OCI-LY1 (cell line): ENCODE results near the gene TEPSIN.

Experiments used
- H2AFZ ChIP-seq: fragments of 200-600 bp; sonication (generic), shearing (Covaris generic); 2 replicates; pipeline ENCODE4 v1.6.0; 2014; ENCODE audit warnings: antibody characterized with exemption, mild to moderate bottlenecking, low read length
- H3F3A ChIP-seq: fragments of 200-600 bp; sonication (generic), shearing (Covaris generic); 2 replicates; pipeline ENCODE4 v1.6.0; 2014; ENCODE audit warnings: mild to moderate bottlenecking, antibody characterized with exemption, low read length, moderate library complexity; ENCODE audit not compliant: insufficient read depth
- H3K27ac ChIP-seq: fragments of 200-600 bp; sonication (generic); 2 replicates; pipeline ENCODE4 v1.5.1; 2014; ENCODE audit warnings: low read length, mixed run types, mild to moderate bottlenecking, low read depth; ENCODE audit not compliant: poor library complexity, severe bottlenecking
- H3K27me3 ChIP-seq: fragments of 200-600 bp; sonication (generic); 2 replicates; pipeline ENCODE4 v1.6.0; 2014; ENCODE audit warnings: antibody characterized with exemption, mild to moderate bottlenecking, low read length, moderate library complexity; ENCODE audit not compliant: insufficient read depth
- H3K36me3 ChIP-seq: fragments of 200-600 bp; sonication (generic); 2 replicates; pipeline ENCODE4 v1.6.1; 2014; ENCODE audit warnings: mild to moderate bottlenecking, antibody characterized with exemption, low read length, moderate library complexity, mixed read lengths; ENCODE audit not compliant: insufficient read depth
- H3K4me1 ChIP-seq: fragments of 200-600 bp; sonication (generic); 2 replicates; pipeline ENCODE4 v1.5.1; 2014; ENCODE audit warnings: mild to moderate bottlenecking, low read length, moderate library complexity; ENCODE audit not compliant: insufficient read depth, severe bottlenecking
- H3K4me2 ChIP-seq: fragments of 200-600 bp; sonication (generic), shearing (Covaris generic); 2 replicates; pipeline ENCODE4 v1.6.1; 2014; ENCODE audit warnings: low read length
- H3K4me3 ChIP-seq: fragments of 200-600 bp; sonication (generic); 2 replicates; pipeline ENCODE4 v1.5.1; 2014; ENCODE audit warnings: low read length, low read depth, mild to moderate bottlenecking, mixed read lengths; ENCODE audit not compliant: poor library complexity, severe bottlenecking
- H3K79me2 ChIP-seq: fragments of 200-600 bp; shearing (Covaris generic); 2 replicates; pipeline ENCODE4 v1.6.1; 2016; ENCODE audit warnings: mixed run types, low read length, mixed read lengths; ENCODE audit not compliant: insufficient read depth
- H3K9ac ChIP-seq: fragments of 200-600 bp; sonication (generic), shearing (Covaris generic); 2 replicates; pipeline ENCODE4 v1.6.1; 2014; ENCODE audit warnings: mild to moderate bottlenecking, low read length, mixed read lengths
- H3K9me2 ChIP-seq: fragments of 200-600 bp; sonication (generic), shearing (Covaris generic); 2 replicates; pipeline ENCODE4 v1.6.1; 2014; ENCODE audit warnings: low read depth, mild to moderate bottlenecking, low read length, mixed read lengths
- H3K9me3 ChIP-seq: fragments of 200-600 bp; shearing (Covaris generic); 2 replicates; pipeline ENCODE4 v1.6.1; 2014; ENCODE audit warnings: low read length, mixed read lengths
- H4K20me1 ChIP-seq: fragments of 200-600 bp; sonication (generic), shearing (Covaris generic); 2 replicates; pipeline ENCODE4 v1.6.0; 2016; ENCODE audit warnings: mild to moderate bottlenecking, low read length; ENCODE audit not compliant: insufficient read depth
- EZH2 ChIP-seq: fragments of 200-600 bp; sonication (generic), shearing (Covaris generic); IDR thresholded peaks from 2 replicates; pipeline ENCODE4 v1.8.0; 2017; ENCODE audit warnings: borderline replicate concordance, mixed run types, mild to moderate bottlenecking, antibody characterized with exemption, low read length, moderate library complexity, mixed read lengths
- TF ChIP-seq, protein P1 (sequence below): fragments of 200-600 bp; sonication (generic), shearing (Covaris generic); IDR thresholded peaks from 2 replicates; pipeline ENCODE4 v1.5.1; 2017; ENCODE audit warnings: mild to moderate bottlenecking, antibody characterized with exemption, low read length, moderate library complexity, mixed read lengths

The TEPSIN gene

DNA sequence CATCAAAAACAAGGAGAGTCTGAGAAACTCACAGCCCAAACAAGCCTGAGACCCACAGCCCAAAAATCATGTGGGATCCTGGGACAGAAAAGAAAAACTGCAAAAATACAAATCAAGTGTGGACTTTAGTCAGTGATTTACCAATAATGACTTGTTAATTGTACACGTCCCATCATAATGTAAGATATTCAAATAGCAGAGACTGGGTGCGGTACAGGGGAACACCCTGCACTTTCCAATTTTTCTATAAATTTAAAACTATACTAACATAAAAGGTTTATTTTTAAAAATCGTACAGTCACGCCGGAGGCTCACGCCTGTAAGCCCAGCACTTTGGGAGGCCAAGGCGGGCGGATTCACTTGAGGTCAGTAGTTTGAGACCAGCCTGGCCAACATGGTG, 24.9 kb downstream of the TEPSIN start:
- H3K4me2 ChIP-seq = no peak overlapping the region
- H3F3A ChIP-seq = no peaks in the 10 kb centered on the region
- no peaks in the 10 kb centered on the region for H3K4me1 ChIP-seq
- H3K9me2 ChIP-seq = no peaks in the 10 kb centered on the region
- H3K27me3 ChIP-seq = no peaks in the 10 kb centered on the region
- H3K9ac ChIP-seq = no peak overlapping the region
- H3K9me3 ChIP-seq = no peaks in the 10 kb centered on the region
- H3K79me2 ChIP-seq = no peaks in the 10 kb centered on the region
- H3K36me3 ChIP-seq = 0 out of 2 replicates have a peak, but pooled peaks cover 7% of the 10 kb centered on the region
- no peak overlapping the region for H3K27ac ChIP-seq
- no peaks in the 10 kb centered on the region for H4K20me1 ChIP-seq
- H3K4me3 ChIP-seq = no peak overlapping the region
- H2AFZ ChIP-seq = no peak overlapping the region
- TF ChIP-seq, protein P1, sequence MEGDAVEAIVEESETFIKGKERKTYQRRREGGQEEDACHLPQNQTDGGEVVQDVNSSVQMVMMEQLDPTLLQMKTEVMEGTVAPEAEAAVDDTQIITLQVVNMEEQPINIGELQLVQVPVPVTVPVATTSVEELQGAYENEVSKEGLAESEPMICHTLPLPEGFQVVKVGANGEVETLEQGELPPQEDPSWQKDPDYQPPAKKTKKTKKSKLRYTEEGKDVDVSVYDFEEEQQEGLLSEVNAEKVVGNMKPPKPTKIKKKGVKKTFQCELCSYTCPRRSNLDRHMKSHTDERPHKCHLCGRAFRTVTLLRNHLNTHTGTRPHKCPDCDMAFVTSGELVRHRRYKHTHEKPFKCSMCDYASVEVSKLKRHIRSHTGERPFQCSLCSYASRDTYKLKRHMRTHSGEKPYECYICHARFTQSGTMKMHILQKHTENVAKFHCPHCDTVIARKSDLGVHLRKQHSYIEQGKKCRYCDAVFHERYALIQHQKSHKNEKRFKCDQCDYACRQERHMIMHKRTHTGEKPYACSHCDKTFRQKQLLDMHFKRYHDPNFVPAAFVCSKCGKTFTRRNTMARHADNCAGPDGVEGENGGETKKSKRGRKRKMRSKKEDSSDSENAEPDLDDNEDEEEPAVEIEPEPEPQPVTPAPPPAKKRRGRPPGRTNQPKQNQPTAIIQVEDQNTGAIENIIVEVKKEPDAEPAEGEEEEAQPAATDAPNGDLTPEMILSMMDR = no peak
- TF ChIP-seq EZH2 = no peak

DNA sequence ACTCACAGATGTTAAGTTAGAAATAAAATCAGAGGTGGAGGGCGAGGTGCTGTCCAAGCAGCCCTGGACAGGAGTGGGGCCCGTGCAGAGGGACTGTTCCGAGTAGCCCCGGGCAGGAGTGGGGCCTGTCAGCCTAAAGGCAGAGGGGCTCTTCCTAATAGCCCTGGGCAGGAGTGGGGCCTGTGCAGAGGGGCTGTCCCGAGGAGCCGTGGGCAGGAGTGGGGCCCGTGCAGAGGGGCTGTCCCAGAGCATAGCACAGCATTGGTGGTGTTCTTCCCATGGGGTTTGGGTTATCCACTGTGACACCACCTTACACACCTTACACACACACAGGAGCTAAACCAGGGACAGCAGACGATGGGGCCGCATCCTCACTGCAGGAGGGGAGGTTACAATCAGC, 26.5 kb downstream of the TEPSIN start:
- no peaks in the 10 kb centered on the region for H3K79me2 ChIP-seq
- no peak overlapping the region for H3K4me3 ChIP-seq
- H3K36me3 ChIP-seq = peaks cover 15% of the 10 kb centered on the region; the same call in 1 of the 2 replicates
- no peaks in the 10 kb centered on the region for H3F3A ChIP-seq
- no peak overlapping the region for H3K27ac ChIP-seq
- H3K9me3 ChIP-seq = no peaks in the 10 kb centered on the region
- H3K4me1 ChIP-seq = no peaks in the 10 kb centered on the region
- H3K9me2 ChIP-seq = no peaks in the 10 kb centered on the region
- no peaks in the 10 kb centered on the region for H4K20me1 ChIP-seq
- no peak overlapping the region for H3K9ac ChIP-seq
- H3K27me3 ChIP-seq = no peaks in the 10 kb centered on the region
- H3K4me2 ChIP-seq = no peak overlapping the region
- H2AFZ ChIP-seq = no peak overlapping the region
- TF ChIP-seq EZH2 = no peak
- TF ChIP-seq, protein P1 = no peak

DNA sequence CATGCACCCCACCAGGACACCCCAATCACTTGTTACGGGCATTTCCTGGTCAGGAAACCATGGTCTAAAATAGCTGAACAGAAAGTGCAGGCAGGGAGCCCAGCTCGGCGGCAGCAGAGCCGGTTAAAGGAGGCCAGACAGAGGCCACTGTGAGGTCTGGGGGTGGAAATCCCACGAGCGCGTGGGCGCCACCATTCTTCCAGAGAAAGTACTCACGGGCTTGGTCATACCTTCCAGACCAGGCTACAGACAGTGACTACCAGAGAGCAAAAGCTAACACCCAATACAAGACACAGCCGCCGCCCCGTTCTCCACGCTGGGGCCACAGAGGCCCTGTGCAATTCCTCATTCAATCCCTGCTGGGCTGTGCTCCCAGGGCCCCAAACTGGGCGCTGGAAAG, 28.0 kb downstream of the TEPSIN start:
- H3K27ac ChIP-seq = no peak overlapping the region
- no peaks in the 10 kb centered on the region for H4K20me1 ChIP-seq
- no peak overlapping the region for H3K9ac ChIP-seq
- TF ChIP-seq, protein P1 = no peak
- TF ChIP-seq EZH2 = no peak
- H3K36me3 ChIP-seq = peaks cover 16% of the 10 kb centered on the region; the same call in 1 of the 2 replicates
- no peaks in the 10 kb centered on the region for H3K4me1 ChIP-seq
- no peak overlapping the region for H3K4me2 ChIP-seq
- no peaks in the 10 kb centered on the region for H3K79me2 ChIP-seq
- H3F3A ChIP-seq = no peaks in the 10 kb centered on the region
- H3K9me3 ChIP-seq = no peaks in the 10 kb centered on the region
- no peak overlapping the region for H3K4me3 ChIP-seq
- no peaks in the 10 kb centered on the region for H3K27me3 ChIP-seq
- H2AFZ ChIP-seq = no peak overlapping the region
- no peaks in the 10 kb centered on the region for H3K9me2 ChIP-seq
